ENCODE results near the gene ZNF483. TPM values are rescaled to one million over a fixed set of nuclear protein-coding genes. Genes with fewer than 3 reads are reported as not detected.

Gene ZNF483
- polyA plus RNA-seq, 1 of the 3 experiments (the other 2 are of a cell fraction) = 0.53 TPM

DNA sequence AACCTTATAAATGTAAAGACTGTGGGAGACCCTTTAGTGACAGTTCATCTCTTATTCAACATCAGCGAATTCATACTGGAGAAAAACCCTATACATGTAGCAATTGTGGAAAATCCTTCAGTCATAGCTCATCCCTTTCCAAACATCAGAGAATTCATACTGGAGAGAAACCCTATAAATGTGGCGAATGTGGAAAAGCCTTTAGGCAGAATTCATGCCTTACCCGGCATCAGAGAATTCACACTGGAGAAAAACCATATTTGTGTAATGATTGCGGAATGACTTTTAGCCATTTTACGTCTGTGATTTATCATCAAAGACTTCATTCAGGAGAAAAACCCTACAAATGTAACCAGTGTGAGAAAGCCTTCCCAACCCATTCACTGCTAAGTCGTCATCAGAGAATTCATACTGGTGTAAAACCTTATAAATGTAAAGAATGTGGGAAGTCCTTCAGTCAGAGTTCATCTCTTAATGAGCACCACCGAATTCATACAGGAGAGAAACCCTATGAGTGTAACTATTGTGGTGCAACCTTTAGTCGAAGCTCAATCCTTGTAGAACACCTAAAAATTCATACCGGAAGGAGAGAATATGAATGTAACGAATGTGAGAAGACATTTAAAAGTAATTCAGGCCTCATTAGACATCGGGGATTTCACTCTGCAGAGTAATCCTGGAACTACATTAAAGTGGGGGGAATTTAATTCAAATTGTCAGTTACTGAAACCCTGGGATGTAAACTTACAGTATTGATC, 17.7 kb downstream of the ZNF483 start:
- no peak overlapping the region for H3K4me3 ChIP-seq (ENCODE audit: low read depth in 2 of 2, low read length in 1 of 2)
- ChIA-PET POLR2A (no interaction called here), CTCF (no interaction called here)
- no peak overlapping the region for H3K9ac ChIP-seq
- no peaks in the 10 kb centered on the region for H4K20me1 ChIP-seq (ENCODE audit: insufficient read depth)
- no peaks in the 10 kb centered on the region for H3F3A ChIP-seq (replicated peaks; ENCODE audit: insufficient read depth)
- no peak overlapping the region for H3K4me2 ChIP-seq
- H3K4me1 ChIP-seq (ENCODE audit: control insufficient read depth in 1 of 2, insufficient read depth in 2 of 2, low read depth in 1 of 2, low read length in 1 of 2) = no peaks in the 10 kb centered on the region
- H3K36me3 ChIP-seq (replicated peaks in 1 of 2; ENCODE audit: control insufficient read depth in 1 of 2, insufficient read depth in 2 of 2, low read length in 1 of 2) = peaks cover 9 to 40% of the 10 kb centered on the region in 2 experiments
- DNase-seq = no peak
- H2AFZ ChIP-seq (ENCODE audit: low read depth) = no peak overlapping the region
- peaks cover 30% of the 10 kb centered on the region for H3K9me3 ChIP-seq
- no peak for TF ChIP-seq JUND (IDR thresholded peaks at IDR 0.05)
- no peak for TF ChIP-seq TAF1 (IDR thresholded peaks at IDR 0.05; ENCODE audit: borderline replicate concordance, low read depth, low read length)
- no peak for TF ChIP-seq NFIC (IDR thresholded peaks at IDR 0.05; ENCODE audit: borderline replicate concordance)
- no peak for TF ChIP-seq RAD21 (IDR thresholded peaks at IDR 0.05; ENCODE audit: low read length)
- no peak for TF ChIP-seq TEAD4 (IDR thresholded peaks at IDR 0.05; ENCODE audit: borderline replicate concordance, insufficient read depth)
- TF ChIP-seq USF2 (IDR thresholded peaks at IDR 0.05; ENCODE audit: borderline replicate concordance, low read depth, low read length) = no peak
- TF ChIP-seq GABPA (IDR thresholded peaks at IDR 0.05; ENCODE audit: low read depth) = no peak
- no peak for TF ChIP-seq FOXJ3 (CRISPR knock-in tag; IDR thresholded peaks at IDR 0.05)
- no peak for TF ChIP-seq REST (IDR thresholded peaks at IDR 0.05; ENCODE audit: low read depth, low read length)
- no peak for TF ChIP-seq MXI1 (IDR thresholded peaks at IDR 0.05; ENCODE audit: low read depth, low read length)
- no peak for TF ChIP-seq RFX5 (IDR thresholded peaks at IDR 0.05; ENCODE audit: low read length)
- TF ChIP-seq, protein P1, sequence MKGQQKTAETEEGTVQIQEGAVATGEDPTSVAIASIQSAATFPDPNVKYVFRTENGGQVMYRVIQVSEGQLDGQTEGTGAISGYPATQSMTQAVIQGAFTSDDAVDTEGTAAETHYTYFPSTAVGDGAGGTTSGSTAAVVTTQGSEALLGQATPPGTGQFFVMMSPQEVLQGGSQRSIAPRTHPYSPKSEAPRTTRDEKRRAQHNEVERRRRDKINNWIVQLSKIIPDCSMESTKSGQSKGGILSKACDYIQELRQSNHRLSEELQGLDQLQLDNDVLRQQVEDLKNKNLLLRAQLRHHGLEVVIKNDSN (IDR thresholded peaks at IDR 0.05; ENCODE audit: borderline replicate concordance, low read depth) = no peak
- TF ChIP-seq RCOR1 (IDR thresholded peaks at IDR 0.05; ENCODE audit: low read length) = no peak
- no peak overlapping the region for H3K27ac ChIP-seq (ENCODE audit: low read depth in 2 of 2, low read length in 1 of 2)
- H3K27me3 ChIP-seq (ENCODE audit: insufficient read depth) = no peaks in the 10 kb centered on the region
- no peaks in the 10 kb centered on the region for H3K9me2 ChIP-seq
- WGBS (ENCODE audit: low lambda C conversion rate) = 91% methylated on average over 11 of the region's 11 CpGs
- no peaks in the 10 kb centered on the region for H3K79me2 ChIP-seq (ENCODE audit: insufficient read depth)
